ENCODE data around the gene PAK6.

PAK6 gene

DNA sequence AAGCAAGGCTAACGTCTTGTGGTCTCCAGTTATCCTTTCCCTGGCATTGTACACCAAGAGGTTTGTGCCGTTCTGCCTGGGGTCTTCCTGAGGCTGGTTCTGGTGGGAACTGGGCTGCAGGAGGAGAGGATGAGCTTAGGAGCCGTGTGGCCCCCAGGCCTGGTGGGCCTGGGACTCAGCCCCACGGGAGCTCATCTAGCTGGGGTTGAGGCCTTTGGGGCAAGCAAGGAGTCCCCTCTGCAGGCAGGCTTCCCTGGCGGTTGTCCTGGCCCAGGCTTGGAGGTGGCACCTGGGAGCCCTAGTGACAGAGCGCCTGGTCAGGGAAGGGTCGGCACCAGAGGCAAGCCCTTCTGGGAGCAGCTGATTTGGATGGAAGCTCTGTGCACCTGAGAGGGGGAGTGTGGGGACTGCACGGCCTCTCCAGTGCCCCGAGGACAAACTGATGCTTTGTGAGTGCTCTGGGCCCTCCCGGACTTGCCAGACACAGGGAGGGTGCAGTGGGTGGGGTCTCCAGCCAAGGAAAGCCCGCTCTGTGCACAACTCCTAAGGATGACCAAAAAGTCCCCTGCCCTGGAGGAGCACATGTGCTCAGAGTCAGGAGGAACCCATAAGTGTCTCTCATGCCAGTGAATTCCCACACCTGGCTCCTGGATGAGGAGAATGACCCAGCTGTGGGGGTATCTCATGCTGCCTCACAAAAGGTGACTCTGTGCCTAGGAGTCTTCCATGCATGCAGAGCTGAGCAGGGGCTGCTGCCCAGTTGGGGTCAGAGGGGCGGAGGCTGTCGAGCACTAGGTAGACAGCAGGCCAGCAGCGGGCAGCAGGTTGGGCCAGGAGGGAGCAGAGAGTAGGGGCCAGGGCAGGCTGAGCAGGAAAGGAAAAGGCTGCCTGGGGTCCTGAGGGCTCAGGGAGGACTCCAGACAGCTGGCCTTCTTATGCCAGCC, 2.7 kb downstream of the PAK6 start:
- no peak for DNase-seq

DNA sequence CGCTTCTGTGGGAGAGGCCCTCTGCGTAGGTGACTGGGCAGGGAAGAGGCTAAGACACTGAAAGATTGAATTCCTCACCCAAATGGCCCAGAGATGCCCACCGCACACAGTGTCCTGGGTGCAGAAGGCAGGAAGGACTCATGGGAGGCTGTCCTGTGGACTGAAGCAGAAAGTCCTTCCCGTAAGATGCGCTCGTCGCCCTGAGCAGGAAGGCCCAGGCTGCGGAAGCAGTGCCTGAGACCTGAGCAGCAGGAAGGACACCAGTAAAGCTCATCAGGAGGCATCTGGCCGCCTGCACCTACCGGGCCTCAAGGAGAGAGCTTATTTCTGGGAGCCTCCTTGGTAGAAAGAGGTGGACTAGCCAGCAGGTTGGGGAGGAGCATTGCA, 3.3 kb downstream of the PAK6 start:
- DNase-seq, result no peak

DNA sequence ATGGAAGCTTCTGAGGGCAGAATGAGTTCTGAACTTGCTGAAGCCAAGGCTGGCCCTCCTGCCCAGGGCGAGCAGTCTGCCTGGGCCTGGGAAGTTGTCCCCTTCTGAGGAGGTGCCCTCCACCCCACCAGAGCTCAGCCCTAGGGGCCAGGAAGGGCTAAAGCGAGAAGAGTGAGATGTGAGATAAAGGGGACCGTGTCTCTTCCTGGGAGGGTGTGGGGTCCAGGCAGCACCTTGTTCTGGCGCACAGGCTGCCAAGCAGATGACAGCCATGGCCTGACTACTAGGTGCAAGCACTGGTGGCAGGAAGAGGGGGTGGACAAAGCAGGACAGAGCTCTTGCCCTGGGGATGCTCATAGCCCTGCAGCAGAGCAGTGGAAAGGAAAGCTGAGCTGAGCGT, 3.7 kb downstream of the PAK6 start:
- no peak for DNase-seq

DNA sequence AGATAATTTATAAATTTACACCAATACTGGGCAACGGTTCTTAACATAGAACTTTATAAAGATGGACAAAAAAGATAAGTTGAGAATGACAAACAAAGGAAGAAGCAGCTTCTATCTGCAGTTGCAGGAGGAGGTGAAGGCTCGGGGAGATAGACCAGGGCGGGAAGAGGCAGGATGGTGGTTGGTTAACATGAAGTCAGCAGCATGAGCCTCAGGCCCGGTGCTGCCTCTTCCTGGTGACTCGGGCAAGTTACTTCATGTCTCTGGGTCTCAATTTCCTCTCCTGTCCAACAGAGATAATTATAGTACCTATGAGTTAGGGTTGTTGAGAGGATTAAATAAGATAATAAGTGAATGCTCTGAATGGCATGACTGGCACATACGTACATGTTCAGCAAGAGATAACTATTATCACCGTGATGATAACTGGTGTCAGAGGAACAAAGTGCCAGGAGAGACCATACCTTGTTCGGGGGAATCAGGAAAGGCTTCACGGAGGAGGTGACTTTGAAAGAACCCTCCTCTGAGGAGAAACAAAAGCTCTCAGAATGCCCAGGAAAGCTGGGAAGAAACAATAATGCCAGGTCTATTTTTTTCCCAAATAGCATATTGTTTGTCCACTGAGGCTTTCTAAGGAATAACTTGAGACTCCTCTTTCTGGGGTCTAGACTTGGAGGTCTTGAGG, 4.4 kb downstream of the PAK6 start:
- DNase-seq, result no peak

DNA sequence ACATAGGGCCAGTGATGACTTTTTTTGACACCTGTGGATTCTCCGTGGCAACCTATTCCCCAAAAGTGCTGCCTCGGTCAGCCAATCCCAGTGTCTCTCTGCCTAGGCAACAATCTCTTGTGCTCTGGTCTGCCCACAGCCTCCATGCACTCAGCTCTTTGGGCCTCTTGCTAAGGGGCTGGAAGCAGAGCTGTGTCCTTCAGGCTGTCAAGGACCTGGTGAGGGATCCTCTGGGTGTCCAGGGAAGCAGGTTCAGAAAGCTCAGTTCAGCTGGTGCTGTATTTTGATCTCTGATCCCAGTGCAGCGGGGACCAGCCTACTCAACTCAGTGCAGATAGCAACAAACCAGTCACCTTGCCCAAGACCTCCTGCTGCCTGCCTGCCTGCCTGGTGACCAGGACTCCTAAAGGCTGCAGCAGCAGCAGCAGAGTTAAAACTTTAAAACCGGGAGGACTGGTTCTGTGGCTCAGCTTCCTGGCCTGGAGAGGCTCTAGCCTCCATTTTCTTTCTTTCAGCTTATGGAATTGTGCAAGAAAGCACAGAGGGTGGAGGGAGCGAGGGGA, 6.2 kb downstream of the PAK6 start:
- DNase-seq, result no peak

DNA sequence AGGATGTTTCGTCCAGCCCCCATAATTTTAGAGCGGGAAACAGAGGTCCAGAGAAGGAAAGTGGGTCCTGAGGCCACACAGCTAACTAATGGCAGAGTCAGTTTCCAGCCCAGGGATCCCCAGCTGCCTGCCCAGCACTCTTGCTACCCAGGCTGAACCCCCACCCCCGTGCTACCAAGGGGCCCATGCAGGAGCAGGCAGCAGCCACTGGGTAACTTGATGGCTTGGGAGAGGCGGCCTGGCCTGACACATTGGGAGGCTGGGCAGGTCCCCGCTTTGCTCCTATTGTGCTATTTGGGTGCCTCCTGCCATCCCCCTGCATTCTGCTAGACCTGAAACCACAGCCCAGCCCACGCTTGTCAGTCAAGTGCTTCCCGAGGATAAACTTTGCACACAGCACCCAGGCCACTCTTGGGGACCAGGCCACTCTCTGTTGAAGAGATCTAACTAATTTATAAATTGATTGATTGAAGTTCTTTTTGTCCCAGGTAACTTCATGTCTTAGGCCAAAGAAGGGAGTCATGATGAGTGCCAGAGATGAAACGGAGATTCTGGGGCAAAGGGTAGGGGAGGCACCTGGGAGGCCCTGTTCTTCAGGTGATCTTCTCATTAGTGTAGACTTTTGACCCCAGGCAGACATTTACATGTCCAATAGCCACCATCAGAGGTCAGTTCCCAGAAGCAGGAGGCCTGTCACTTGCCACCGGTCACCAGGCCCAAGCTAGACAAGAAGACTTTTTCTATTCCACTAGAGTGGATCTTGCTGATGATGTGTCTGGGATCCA, 7.0 kb downstream of the PAK6 start:
- no peak for DNase-seq

DNA sequence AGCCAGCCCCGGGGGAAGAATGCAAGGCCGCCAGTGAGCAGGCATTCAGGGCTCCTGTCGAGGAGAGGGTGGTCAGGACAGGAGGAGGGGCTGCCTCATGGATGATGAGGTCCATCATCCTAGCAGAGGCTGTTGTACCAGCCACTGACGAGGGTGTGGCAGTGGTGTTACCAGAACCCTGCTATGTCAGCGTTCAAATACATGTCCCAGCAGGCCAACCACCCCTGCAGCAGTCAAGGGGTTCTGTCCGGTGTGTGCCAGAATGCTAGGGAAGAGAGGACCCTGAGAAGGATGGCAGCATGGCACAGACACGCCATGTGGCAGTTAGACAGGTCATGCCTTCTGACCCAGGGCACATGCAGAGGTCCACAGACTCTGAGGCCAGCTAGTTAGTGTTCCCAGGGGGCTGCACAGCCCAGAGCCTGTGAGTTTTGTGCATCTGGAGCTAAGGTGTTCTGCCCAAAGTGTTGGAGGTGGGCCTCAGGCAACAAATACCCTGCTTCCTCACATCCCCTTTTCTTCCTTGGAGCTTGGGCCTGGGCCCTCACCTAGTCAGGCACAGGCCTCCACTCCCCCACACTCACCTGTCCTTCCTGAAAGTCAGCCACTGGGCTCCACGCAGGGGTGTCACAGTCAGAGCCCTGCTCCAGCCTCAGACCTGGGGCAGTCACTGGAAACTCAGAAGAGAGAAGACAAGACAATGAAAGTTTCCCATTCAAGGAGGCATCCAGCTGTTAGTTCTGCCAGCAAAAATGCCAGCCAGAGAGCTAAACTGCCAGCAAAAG, 7.8 kb downstream of the PAK6 start:
- DNase-seq, result no peak

DNA sequence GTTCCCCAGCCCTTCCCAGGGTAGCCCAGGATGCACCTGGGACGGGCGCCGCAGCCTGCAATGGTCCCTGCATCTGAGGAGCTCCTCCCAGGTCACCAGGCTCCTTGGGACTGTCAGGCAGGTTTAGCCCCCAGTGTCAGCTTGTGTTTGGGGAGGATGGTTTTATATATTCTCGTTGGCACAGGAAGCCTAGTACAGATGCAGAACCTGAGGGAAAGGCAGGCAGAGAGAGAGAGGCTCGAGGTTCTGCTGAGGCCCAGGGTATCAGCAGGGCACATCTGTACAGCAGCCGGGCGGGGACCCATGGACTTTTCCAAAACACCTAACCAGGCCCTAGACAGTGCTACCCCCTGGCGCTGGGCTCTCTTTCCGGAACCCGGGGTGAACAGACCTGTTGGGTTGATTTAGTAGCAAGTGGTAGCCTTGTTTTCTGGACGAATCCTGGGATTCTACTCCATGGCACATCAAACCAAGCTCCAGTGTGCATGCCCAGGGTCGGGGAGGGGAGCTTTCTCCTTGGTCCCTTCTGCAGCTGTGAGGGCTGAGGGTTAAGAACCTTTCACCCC, 8.6 kb downstream of the PAK6 start:
- DNase-seq, result no peak

DNA sequence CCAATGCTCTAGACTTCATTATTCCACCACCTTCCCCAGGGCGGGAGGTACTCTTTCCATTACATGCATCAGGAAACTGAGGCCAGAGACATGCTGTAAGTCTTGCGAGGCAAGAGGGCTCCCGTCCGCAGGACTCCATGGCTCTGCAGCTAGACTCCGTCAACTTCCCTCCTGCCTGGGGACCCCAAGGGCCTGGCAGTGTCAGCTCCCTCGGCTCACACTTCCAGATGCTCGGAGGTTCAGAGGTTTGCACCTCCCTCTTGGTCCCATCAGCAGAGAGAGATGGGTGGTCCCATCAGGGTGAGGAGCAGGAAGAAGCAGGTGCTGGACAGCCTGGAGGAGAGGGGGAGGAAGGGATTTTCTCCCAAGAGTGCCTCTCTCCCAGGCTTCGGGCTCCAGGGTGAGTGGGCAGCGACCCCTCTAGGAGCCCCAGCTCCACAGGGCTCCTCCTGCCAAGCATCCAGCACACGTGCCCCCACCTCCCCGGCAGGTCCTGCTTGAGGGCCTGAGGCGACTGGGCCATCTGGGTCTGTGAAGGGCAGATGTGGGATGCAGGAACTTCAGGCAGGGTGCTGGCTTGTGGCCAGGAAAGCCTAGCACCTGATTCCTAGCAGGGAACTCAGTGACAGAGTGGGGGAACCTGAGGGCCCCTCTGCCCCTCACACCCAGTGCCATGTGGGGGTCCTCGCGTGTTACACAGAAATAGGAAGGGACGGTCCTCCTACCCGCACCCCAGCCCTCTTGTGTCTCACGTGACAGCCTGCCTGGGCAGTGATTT, 9.3 kb downstream of the PAK6 start:
- DNase-seq, result no peak

DNA sequence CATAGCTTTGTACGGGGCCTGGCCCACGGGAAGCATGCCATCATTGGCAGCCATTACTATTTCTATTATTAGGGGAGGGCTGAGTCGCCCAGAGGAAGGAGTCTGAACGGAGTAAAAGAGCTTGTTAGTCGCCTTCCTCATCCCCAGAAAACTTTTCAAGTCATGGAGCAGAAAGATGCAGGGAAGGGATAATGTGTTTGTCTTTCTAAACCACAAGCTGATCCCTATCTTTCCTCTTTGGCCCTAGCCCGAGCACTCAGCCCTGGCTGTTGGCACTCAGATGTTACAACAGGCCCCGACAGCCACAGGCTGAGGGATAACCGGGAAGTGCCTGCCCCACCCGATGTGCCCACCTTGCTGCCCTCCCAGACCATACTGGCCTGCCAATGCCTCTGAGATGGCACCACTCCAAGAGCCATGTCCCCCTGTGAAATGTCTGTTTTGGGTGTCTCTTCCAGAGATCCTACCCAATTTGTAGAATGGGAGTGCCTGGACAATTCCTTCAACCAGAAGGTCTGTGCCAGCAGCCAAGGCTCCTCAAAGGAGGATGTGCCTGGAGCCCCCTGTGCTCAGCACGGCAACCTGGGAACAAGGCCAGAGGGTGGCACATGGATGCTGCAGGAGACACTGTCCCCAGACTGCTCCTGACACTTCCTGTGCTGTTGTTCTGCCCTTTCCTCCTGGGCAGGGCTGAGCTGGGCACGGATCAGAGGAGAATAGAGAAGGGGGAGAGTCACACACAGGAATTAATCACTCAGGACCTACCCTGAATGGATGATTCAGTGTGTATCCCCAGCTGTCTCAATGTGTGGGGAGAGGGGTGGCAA, 10.8 kb downstream of the PAK6 start:
- DNase-seq, result no peak

DNA sequence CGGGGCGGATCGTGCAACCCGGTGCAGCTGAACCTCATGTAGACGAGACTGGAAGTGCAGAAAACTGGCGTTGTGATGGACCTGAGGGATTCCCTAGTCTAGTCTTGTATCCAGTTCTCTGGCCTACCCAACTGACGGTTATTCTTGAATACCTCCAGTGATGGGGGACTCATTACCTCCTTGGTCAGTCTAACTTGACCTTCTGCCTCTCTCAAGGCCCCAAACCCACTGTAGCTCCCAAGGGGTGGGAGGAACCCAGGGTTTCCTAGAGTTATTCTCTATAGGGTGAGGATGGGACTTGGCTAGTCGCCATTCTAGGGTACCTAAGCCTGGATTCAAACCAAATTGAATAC, 11.4 kb downstream of the PAK6 start:
- DNase-seq, result no peak

DNA sequence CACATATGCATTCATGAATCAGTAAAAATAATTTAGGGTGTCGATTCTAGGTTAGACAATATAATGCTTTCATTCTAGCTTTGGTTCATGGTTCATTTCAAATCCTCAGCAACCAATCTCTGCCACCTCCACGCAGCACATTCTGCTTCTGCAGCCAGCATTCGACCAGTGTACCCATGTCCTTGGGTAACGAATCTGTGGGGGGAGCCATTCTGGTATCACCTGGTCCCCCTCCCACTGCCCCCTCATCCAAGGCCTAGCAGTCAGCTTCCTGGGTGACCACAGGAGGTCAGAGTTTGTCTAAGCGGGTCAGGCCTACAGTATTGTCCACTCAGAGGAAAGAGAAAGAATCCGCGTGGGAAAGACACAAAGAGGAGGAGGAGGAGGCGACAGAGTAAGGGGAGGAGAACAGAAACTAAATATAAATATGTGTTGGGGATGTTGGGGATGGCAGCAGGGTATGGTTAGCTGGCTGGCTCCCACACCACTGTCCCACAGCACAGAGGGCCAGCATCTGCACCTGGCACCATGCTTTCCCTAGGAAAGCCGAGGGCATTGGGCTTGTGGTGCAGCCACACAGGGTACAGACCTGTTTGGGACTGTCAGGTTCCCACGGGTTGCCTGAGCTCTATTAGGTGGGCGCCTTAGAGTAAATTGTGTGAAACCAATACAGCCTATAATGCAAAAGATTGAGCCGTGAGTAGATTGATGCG, 12.1 kb downstream of the PAK6 start:
- no peak for DNase-seq

DNA sequence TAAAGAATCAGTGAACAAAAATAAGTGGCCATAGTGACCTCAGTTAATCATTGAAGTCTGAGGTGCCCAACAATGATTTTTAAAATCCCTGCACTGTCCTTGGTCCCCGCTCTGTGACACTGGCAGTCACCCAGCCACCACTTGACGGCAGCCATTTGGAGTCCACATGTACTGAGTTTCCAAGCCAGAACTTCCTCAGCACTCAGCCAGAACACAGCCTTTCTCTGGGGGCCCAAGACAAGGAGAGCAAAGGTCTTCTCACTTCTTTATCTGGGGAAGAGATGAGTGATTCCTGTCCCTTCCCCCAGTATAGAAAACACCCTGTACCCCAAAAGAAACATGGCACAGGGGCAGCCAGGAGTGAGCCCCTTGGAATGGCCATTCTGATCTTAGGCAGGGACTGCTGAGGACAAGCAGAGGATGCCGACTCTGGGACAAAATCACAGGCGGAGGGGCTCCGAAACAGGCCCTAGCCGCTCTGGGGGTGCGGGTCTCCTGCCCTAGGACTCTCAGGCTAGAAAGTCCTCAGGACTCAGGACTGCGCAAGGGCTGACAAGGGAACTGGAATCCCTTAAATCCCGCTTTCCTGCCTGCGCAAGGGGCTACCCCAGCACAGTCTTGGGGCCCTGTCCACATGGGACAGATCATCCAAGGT, 12.8 kb downstream of the PAK6 start:
- DNase-seq, result no peak

DNA sequence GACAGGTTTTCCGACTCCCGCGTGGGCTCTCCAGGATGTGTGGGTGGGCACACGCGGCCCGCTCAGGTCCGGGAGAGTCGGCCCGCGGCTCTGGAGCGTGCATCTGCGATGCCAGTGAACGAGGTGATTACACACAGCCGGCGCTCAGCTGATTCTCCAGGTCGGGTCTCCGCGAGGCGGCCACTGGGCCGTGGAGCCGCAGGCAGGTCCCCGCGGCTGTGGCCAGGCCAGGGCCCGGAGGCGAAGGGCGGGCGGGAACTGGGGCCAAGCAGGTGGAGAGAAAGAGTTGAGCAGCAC, 13.2 kb downstream of the PAK6 start:
- no peak for DNase-seq

DNA sequence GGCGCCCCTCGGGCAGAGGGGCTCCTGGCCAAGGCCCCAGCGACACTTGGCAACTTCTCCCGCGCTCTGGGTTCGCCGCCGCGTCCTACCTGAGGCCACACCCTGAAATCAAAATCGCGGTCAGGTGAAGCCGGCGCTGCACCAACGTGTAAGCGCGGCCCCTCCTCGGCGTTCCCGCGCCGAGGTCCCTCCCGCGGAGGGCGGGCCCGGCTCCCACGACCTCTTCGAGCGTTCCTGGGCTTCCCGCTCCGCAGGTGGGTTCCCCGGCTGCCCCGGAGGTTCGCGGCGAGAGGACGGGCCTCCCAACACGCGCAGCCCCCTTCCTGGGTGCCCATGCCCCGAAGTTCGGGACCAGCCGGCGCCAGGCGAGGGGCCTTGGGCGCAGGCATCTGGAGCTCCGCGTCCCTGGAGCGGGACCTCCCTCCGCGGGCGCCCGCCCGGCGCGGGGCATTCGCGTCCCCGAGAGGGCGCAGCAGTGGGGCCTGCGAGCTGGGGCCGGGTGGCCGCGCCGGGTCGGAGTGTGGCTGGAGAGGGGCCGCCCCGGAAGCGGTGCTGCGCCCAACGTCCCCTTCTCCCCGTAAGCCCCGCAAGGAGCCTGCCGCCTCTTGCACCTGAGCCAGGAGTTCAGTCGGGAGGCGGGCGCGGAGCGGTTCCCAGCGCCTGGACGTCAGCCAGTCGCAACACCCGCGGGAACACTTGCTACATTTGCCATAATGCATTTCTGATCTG, 13.7 kb downstream of the PAK6 start:
- no peak for DNase-seq

DNA sequence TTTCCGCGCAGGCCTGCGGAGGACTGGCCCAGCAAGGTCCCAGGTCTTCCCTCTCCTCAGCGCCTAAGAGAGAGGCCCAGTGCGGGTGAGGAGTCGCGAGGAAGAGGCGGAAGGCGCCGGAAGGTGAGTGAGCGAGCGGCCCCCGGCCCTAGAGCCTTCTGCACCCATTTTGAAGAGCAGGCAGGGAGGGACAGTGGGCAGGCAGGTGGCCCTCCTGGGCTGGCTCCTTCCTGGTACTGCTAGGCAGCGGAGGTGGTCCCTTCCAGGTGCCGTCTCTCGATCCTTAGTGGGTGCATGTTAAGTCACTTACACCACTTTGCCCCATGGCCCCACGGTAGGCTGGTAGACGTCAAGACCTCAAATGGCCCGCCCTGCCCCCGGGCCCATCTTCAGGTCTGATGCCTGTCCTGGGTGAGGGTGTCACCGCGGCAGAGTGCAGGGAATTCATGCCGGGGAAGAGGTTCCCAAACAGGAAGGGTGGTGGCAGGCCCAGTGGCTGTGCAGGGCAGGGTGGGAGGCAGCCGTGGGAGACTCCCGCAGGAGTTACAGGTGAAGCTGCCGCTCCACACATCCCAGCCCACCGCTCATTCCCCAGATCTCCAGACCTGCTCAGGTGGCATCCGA, 14.4 kb downstream of the PAK6 start:
- no peak for DNase-seq

DNA sequence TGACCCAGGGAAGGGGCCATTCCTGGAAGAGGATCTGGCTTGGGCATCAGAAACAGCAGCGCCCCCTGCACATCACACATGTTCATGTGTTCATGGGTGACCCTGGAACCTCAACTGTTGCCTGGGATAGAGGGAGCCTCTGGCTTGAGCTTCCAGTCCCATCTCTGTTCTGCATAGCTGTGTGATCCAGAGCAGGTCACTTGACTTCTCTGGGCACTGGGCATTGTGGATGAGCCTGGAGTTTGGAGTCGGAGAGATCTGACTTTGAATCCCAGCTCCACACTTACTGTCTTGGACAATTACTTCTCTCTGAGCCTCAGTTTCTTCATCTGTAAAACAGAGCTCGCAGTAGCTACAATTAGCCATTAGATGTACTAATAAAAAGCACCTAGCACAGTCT, 15.6 kb downstream of the PAK6 start:
- DNase-seq, result no peak

DNA sequence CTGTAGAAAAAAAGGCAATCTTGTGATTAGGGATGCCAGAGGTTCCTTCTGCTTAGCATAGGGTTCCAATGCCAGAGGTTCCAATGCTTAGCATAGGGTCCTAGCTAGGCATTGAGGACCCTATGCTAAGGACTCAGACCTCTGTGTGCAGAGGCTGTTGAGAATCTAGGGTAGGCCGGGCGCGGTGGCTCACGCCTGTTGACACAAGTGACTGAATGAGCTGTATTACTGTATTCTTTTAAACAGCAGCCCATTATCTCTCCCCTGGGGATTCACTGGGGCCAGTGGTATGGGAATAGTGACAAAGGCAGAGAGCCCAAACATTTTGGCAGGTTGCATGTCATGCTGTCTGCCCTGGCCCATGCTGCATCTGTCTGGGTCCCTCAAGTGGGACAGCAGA, 16.2 kb downstream of the PAK6 start:
- no peak for DNase-seq

Data from SIG-M5 (cell line).